MG63 (cell line): ENCODE data around the gene KCNK3. TPM values are rescaled to one million over a fixed set of nuclear protein-coding genes. Genes with fewer than 3 reads are reported as not detected.
"Not testable (repeated sequence)": the region's sequence is repeated elsewhere in the genome, so short reads cannot be mapped to it uniquely, and the experiment has no call there.

Experiments used
- DNase-seq: peaks from one replicate; pipeline ENCODE4 v3.0.0-alpha.2; 2020
- H3K27me3 ChIP-seq: fragments of 250-450 bp; sonication (Bioruptor Pico); 2 replicates; pipeline ENCODE4 v1.5.1; 2020; ENCODE audit warnings: mild to moderate bottlenecking, moderate library complexity
- H3K36me3 ChIP-seq: fragments of 250-450 bp; sonication (Bioruptor Pico); 2 replicates; pipeline ENCODE4 v1.5.1; 2020; ENCODE audit warnings: mild to moderate bottlenecking, moderate library complexity
- H3K4me3 ChIP-seq: fragments of 250-450 bp; sonication (Bioruptor Pico); 2 replicates; pipeline ENCODE4 v1.5.1; 2020; ENCODE audit warnings: mild to moderate bottlenecking, moderate library complexity
- H3K9me3 ChIP-seq: fragments of 250-450 bp; sonication (Bioruptor Pico); 2 replicates; pipeline ENCODE4 v1.5.1; 2020; ENCODE audit warnings: mild to moderate bottlenecking, moderate library complexity
- total RNA-seq: library from RNA; depleted of rRNA; stranded (reverse); fragments of >200 nt; shearing (Covaris generic); gene quantifications from 2 replicates; pipeline ENCODE4 v1.2.3, GENCODE V29; 2014; ENCODE audit warnings: low replicate concordance; rRNA removed

The KCNK3 gene
- 0.69 TPM in 1 of 2 replicates, not detected in the other for total RNA-seq

DNA sequence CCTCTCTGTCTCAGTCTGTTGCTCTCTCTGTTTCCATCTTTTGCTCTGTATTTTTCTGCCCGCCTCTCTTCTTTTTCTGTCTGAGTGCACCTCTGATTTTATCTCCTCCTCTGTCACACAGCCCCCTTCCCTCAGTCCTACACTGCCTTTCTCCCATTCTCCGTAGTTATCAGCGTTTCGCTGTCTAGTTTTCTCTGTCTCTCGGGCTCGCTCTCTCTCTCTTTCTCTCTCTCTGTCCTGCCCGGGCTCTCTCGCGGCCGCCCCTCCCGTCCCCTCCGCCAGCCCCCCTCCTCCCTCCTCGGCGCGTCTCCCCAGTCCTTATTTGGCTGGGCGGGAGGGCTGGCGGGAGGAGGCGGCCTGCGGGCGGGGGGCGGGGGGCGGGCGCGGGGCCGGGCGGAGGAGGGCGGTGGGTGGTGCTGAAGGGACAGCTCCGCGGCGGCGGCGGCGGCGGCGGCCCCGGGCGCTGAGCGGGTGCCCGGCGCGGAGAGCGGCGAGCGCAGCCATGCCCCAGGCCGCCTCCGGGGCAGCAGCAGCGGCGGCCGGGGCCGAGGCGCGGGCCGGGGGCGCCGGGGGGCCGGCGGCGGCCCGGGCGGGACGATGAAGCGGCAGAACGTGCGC is at the start of gene KCNK3:
Gene KCNK3 (plus strand): TSS at position 444 of the 618 bp plus-strand sequence. CDS start 154 bp downstream, at position 598.
- H3K4me3 ChIP-seq = no peak within 1 kb of the TSS
- no peaks in the 10 kb centered on the region for H3K36me3 ChIP-seq
- H3K27me3 ChIP-seq = peaks cover 12% of the 10 kb centered on the region
- DNase-seq = peak; percentile 57
- H3K9me3 ChIP-seq = no peaks in the 10 kb centered on the region

- DNase-seq = no peak
- Histone ChIP-seq H3K4me3 (no peak overlapping the region), H3K27me3 (peaks cover 15% of the 10 kb centered on the region), H3K36me3 (no peaks in the 10 kb centered on the region), H3K9me3 (no peaks in the 10 kb centered on the region)
Observed at GRCh38 chr2:26644188-26644835, 48.2 kb upstream of the KCNK3 start.

- Histone ChIP-seq H3K9me3 (no peaks in the 10 kb centered on the region), H3K4me3 (no peak overlapping the region), H3K27me3 (peaks cover 15% of the 10 kb centered on the region), H3K36me3 (no peaks in the 10 kb centered on the region)
- DNase-seq = no peak
Observed at GRCh38 chr2:26645762-26646161, 46.8 kb upstream of the KCNK3 start.

GRCh38 chr2:26646986-26647672 is 45.4 kb upstream of the KCNK3 start:
- no peak overlapping the region for H3K4me3 ChIP-seq
- H3K36me3 ChIP-seq = no peaks in the 10 kb centered on the region
- H3K9me3 ChIP-seq = no peaks in the 10 kb centered on the region
- DNase-seq = no peak
- peaks cover 15% of the 10 kb centered on the region for H3K27me3 ChIP-seq

DNA sequence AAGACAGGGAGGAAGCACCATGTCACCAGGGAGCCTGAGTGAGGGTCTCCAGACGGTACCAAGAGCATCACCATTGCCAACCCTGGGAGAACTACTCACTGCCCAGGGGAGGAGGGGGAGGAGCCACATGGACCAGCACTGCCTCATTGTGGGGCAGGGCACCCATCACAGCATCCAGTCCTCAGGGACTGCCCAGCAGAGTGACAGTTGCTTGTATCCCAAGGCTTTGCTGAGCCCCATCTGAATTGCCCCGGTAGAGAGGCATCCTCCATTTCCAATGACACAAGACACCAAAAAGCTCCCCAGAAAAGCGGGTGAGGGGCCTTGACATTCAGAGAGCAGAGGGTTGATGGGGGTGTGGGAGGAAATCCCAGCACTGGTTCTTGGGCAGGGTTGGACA is 44.5 kb upstream of the KCNK3 start:
- no peak overlapping the region for H3K4me3 ChIP-seq
- no peak for DNase-seq
- no peaks in the 10 kb centered on the region for H3K9me3 ChIP-seq
- H3K27me3 ChIP-seq = peaks cover 15% of the 10 kb centered on the region
- H3K36me3 ChIP-seq = no peaks in the 10 kb centered on the region

DNA sequence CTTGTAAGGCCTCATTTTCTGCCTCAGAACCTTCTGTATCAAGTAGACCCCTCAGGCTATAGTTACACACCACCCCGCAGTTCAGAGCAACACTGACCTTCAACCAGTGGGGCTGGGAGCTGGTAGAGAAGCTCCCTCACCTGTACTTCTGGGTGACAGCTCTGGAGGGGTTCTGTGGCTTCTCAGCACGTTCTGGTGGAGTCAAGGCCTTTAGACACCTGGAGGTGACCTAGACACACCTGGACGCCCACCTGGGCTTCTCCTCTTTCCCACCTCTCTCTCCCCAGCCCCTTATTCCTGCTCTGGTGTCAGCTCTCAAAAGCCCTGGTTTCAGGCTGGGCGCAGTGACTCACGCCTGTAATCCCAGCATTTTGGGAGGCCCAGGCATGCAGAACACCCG is 44.0 kb upstream of the KCNK3 start:
- DNase-seq = no peak
- Histone ChIP-seq H3K4me3 (no peak overlapping the region), H3K9me3 (no peaks in the 10 kb centered on the region), H3K36me3 (no peaks in the 10 kb centered on the region), H3K27me3 (peaks cover 15% of the 10 kb centered on the region)

- Histone ChIP-seq H3K9me3 (no peaks in the 10 kb centered on the region), H3K4me3 (no peak overlapping the region), H3K36me3 (no peaks in the 10 kb centered on the region), H3K27me3 (peaks cover 15% of the 10 kb centered on the region)
- DNase-seq = no peak
Observed at GRCh38 chr2:26649322-26649721, 43.2 kb upstream of the KCNK3 start.

DNA sequence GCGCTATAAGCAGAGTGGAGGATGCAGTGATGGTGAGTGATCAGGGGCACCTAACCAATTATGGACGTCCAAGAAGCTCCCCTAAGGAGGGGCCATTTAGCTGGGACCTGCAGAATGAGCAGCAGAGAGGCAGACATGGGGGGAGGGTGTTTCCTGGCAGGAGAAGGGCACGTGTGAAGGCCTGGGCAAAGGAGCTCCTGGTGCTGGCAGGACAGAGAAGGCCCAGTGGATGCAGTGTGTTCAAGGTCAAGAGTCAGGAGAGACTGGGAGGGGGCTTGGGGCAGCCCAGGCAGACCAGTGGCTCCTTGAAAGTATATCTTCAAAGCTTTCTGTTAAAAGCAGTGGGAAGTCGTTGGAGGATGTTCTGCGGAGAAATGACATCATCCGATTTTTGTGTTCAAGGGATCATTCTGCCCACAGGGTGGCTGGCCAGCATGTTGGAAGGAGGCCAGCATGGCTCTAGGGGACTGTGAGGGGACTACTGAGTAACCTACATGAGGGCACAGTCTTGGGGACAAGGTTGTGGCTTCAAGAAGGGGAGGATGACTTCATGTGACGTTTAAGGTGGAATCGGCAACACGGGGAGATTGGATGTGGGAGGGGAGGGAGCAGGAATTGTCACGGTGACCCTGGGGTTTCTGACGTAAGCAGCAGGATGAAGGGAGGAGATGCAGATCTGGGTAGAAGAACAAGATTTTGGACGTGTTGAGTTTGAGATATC is 42.4 kb upstream of the KCNK3 start:
- H3K27me3 ChIP-seq = peaks cover 15% of the 10 kb centered on the region

DNA sequence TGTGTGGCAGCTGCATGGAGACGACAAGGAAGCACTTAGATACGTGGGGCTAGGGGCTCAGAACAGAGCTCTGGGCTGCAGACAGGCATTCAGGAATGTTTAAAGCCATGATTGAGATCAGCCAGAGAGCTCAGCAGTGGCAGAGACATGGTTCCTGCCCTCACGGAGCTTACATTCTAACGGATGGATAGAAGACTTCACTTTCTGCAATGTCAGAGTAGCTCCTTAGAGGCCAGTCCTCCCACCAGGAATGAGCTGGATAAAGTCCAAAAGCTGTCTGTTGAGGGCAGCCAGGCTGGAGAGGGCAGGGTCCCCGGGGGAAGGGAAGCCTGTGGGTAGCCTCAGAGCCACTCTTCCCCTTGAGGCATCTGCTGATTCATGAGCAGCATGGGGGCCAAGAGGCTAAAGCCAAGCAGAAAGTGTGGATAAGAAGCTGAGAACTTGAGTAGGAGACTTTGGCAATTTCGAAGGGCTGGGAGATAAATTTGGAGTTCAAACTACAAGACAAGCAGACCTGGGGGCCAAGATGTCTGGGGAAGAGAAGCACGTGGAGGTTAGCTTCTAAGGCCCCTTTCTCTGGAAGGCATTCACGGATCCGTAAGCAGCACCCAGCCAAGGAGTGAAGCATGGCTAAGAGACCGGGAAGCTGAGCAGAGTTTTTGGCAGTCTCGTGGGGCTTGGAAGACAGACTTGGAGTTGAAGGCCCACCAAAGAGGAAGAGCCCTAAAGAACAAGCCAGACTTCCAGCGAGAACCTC is 41.6 kb upstream of the KCNK3 start:
- Histone ChIP-seq H3K36me3 (no peaks in the 10 kb centered on the region), H3K27me3 (peaks cover 9% of the 10 kb centered on the region), H3K9me3 (no peaks in the 10 kb centered on the region), H3K4me3 (no peak overlapping the region)
- DNase-seq = no peak

More for the DNA sequence above, 42.4 kb upstream of the KCNK3 start:
- H3K4me3 ChIP-seq = no peak overlapping the region
- H3K36me3 ChIP-seq = no peaks in the 10 kb centered on the region
- no peak for DNase-seq
- no peaks in the 10 kb centered on the region for H3K9me3 ChIP-seq

DNA sequence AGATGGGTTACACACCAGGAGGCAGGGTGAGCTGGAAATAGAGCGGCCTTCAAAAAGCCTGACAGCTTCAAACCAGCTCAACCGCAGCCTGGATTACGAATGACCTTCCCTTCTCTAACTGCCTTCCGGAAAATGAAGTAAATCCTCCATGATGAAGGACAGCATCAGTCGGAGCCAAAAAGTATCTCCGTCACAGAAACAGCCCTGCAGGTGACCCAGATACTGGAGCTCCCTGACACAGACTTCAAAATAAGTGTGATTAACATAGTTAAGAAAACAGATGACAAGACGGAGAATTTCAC is 41.1 kb upstream of the KCNK3 start:
- DNase-seq = no peak
- Histone ChIP-seq H3K9me3 (no peaks in the 10 kb centered on the region), H3K27me3 (peaks cover 6% of the 10 kb centered on the region; the same call in 1 of the 2 replicates), H3K36me3 (no peaks in the 10 kb centered on the region), H3K4me3 (no peak overlapping the region)

- Histone ChIP-seq H3K27me3 (peaks cover 2% of the 10 kb centered on the region; the same call in 1 of the 2 replicates), H3K4me3 (no peak overlapping the region), H3K36me3 (no peaks in the 10 kb centered on the region), H3K9me3 (no peaks in the 10 kb centered on the region)
- DNase-seq = no peak
Observed at GRCh38 chr2:26651799-26652198, 40.7 kb upstream of the KCNK3 start.

GRCh38 chr2:26652361-26653041 is 40.0 kb upstream of the KCNK3 start:
- no peaks in the 10 kb centered on the region for H3K27me3 ChIP-seq
- no peak overlapping the region for H3K4me3 ChIP-seq
- no peaks in the 10 kb centered on the region for H3K9me3 ChIP-seq
- no peak for DNase-seq
- H3K36me3 ChIP-seq = no peaks in the 10 kb centered on the region

GRCh38 chr2:26653207-26654060 is 39.1 kb upstream of the KCNK3 start:
- DNase-seq = no peak
- Histone ChIP-seq H3K27me3 (no peaks in the 10 kb centered on the region), H3K9me3 (no peaks in the 10 kb centered on the region), H3K36me3 (no peaks in the 10 kb centered on the region), H3K4me3 (no peak overlapping the region)

- no peak for DNase-seq
- H3K4me3 ChIP-seq = no peak overlapping the region
- H3K36me3 ChIP-seq = no peaks in the 10 kb centered on the region
- no peaks in the 10 kb centered on the region for H3K27me3 ChIP-seq
- no peaks in the 10 kb centered on the region for H3K9me3 ChIP-seq
Observed at GRCh38 chr2:26654061-26654340, 38.5 kb upstream of the KCNK3 start.

- H3K36me3 ChIP-seq, H3K9me3 ChIP-seq, H3K27me3 ChIP-seq, DNase-seq, H3K4me3 ChIP-seq: not testable (repeated sequence)
Observed at GRCh38 chr2:26655120-26655519, 37.4 kb upstream of the KCNK3 start.
